K562 (cell line): ENCODE measurements around the gene PNPLA1. TPM values are rescaled to one million over a fixed set of nuclear protein-coding genes. Genes with fewer than 3 reads are reported as not detected.

Experiments used
- ARID2 ChIP-seq: fragments of 450-650 bp; IDR thresholded peaks from 2 replicates; pipeline ENCODE4 v1.6.1; 2017; ENCODE audit warnings: antibody characterized with exemption, mild to moderate bottlenecking
- ARNT ChIP-seq, 2 experiments: fragments of 450-650 bp; IDR thresholded peaks; 2 replicates each; pipeline ENCODE4 v1.6.1; 2016; ENCODE audit warnings: mild to moderate bottlenecking in 1 of 2
- ASH1L ChIP-seq: fragments of 450-650 bp; IDR thresholded peaks from 2 replicates; pipeline ENCODE4 v1.6.1; 2018; ENCODE audit warnings: borderline replicate concordance, mild to moderate bottlenecking, low read depth; ENCODE audit not compliant: partially characterized antibody
- ATF7 ChIP-seq: fragments of 450-650 bp; IDR thresholded peaks from 2 replicates; pipeline ENCODE4 v1.7.1; 2014; ENCODE audit warnings: mild to moderate bottlenecking, moderate library complexity
- CREM ChIP-seq: IDR thresholded peaks from 2 replicates; pipeline ENCODE4 v1.6.1; 2014; ENCODE audit warnings: antibody characterized with exemption, low read depth
- DNMT1 ChIP-seq: fragments of 450-650 bp; IDR thresholded peaks from 2 replicates; pipeline ENCODE4 v1.6.1; 2016; ENCODE audit warnings: antibody characterized with exemption, mild to moderate bottlenecking
- ESRRA ChIP-seq: fragments of 450-650 bp; IDR thresholded peaks from 2 replicates; pipeline ENCODE4 v1.6.1; 2014; ENCODE audit warnings: low read depth, mild to moderate bottlenecking, moderate library complexity, borderline replicate concordance
- FOXP1 ChIP-seq: sonication (generic); formaldehyde crosslinking; IDR thresholded peaks from 2 replicates; pipeline ENCODE4 v1.8.0; 2022; ENCODE audit warnings: mild to moderate bottlenecking, missing genetic modification reagents
- GABPB1 ChIP-seq: sonication (generic); formaldehyde crosslinking; IDR thresholded peaks from 2 replicates; pipeline ENCODE4 v1.8.0; 2022; ENCODE audit warnings: mild to moderate bottlenecking, missing genetic modification reagents
- HCFC1 ChIP-seq: IDR thresholded peaks from 2 replicates; pipeline ENCODE4 v1.6.1; 2012; ENCODE audit warnings: low read depth, low read length, improper control_type of control experiment
- KAT7 ChIP-seq: sonication (generic); formaldehyde crosslinking; IDR thresholded peaks from 2 replicates; pipeline ENCODE4 v1.8.0; 2022; ENCODE audit warnings: missing genetic modification reagents, mild to moderate bottlenecking, borderline replicate concordance
- MAZ ChIP-seq, 2 experiments: fragments of 450-650 bp in 1 of 2; sonication (generic) in 1 of 2; formaldehyde crosslinking; IDR thresholded peaks in 1 of 2; conservative IDR thresholded peaks in 1 of 2; 2 replicates each; pipeline versions ENCODE4 v1.4.0 to v1.5.0; 2020; ENCODE audit warnings: mild to moderate bottlenecking in 1 of 2, missing genetic modification reagents in 1 of 2
- MCM7 ChIP-seq, 2 experiments: fragments of 450-650 bp; IDR thresholded peaks; 2 replicates each; pipeline ENCODE4 v1.6.1; 2016 to 2018
- MYC ChIP-seq, 2 experiments: fragments of 250-450 bp in 1 of 2; sonication (Bioruptor Pico) in 1 of 2; IDR thresholded peaks; 2 replicates each; pipeline versions ENCODE4 v1.5.1 to v1.6.1; 2012 to 2021; ENCODE audit warnings: low read depth in 2 of 2, borderline replicate concordance in 1 of 2, improper control_type of control experiment in 1 of 2, low read length in 1 of 2, mild to moderate bottlenecking in 1 of 2, moderate library complexity in 1 of 2
- NCOR1 ChIP-seq: fragments of 450-650 bp; IDR thresholded peaks from 2 replicates; pipeline ENCODE4 v1.6.1; 2016; ENCODE audit warnings: mild to moderate bottlenecking, moderate library complexity
- PHF20 ChIP-seq: fragments of 450-650 bp; IDR thresholded peaks from 2 replicates; pipeline ENCODE4 v1.6.1; 2018; ENCODE audit not compliant: partially characterized antibody
- POLR3A ChIP-seq: IDR thresholded peaks from 2 replicates; pipeline ENCODE4 v1.6.1; 2011; ENCODE audit warnings: borderline replicate concordance, mild to moderate bottlenecking, moderate library complexity; ENCODE audit not compliant: insufficient read length, insufficient read depth; ENCODE audit errors: extremely low read depth
- RBM17 ChIP-seq: fragments of 200-400 bp; formaldehyde crosslinking; IDR thresholded peaks from 2 replicates; pipeline ENCODE4 v1.6.1; 2017; ENCODE audit warnings: low read depth, mild to moderate bottlenecking, low read length, borderline replicate concordance
- SMARCE1 ChIP-seq: fragments of 450-650 bp; IDR thresholded peaks from 2 replicates; pipeline ENCODE4 v1.7.1; 2016; ENCODE audit warnings: mild to moderate bottlenecking
- SRF ChIP-seq, 2 experiments: fragments of 250-450, 450-650 bp in 1 of 2; sonication (Bioruptor Pico) in 1 of 2; sonication (generic) in 1 of 2; formaldehyde crosslinking; IDR thresholded peaks; 2 replicates each; pipeline versions ENCODE4 v1.5.0 to v1.5.1; 2020 to 2022; ENCODE audit warnings: mild to moderate bottlenecking in 1 of 2, missing genetic modification reagents in 1 of 2
- STAT5B ChIP-seq: fragments of 250-450 bp; sonication (Bioruptor Pico); IDR thresholded peaks from 2 replicates; pipeline ENCODE4 v1.8.0; 2021; ENCODE audit warnings: mild to moderate bottlenecking, inconsistent platforms
- THRAP3 ChIP-seq: fragments of 450-650 bp; IDR thresholded peaks from 2 replicates; pipeline ENCODE4 v1.6.1; 2016; ENCODE audit warnings: mild to moderate bottlenecking, inconsistent platforms, borderline replicate concordance
- ZNF175 ChIP-seq: fragments of 200-800 bp; sonication (Bioruptor generic); IDR thresholded peaks from 2 replicates; pipeline ENCODE4 v1.6.1; 2016; ENCODE audit warnings: low read depth, mild to moderate bottlenecking, missing genetic modification characterization, missing compliant biosample characterization
- ZNF551 ChIP-seq: fragments of 250-450 bp; sonication (Bioruptor Pico); IDR thresholded peaks from 2 replicates; pipeline ENCODE4 v1.5.0; 2021; ENCODE audit warnings: mild to moderate bottlenecking, moderate library complexity
- ZNF77 ChIP-seq: fragments of 250-450 bp; sonication (Bioruptor Pico); IDR thresholded peaks from 2 replicates; pipeline ENCODE4 v1.5.0; 2020
- polyA plus RNA-seq, 8 experiments: library from polyadenylated mRNA; depleted of rRNA in 4 of 8; stranded (reverse) in 5 of 8; unstranded in 3 of 8; fragments of >200 nt; fragmentation: Nextera tagmentation in 2 of 8; fragmentation: Illumina TruSeq in 1 of 8; extraction: Ambion mirVana in 2 of 8; extraction: Trizol in 1 of 8; gene quantifications; 2 replicates each; pipeline versions ENCODE4 v1.2.1 to v1.2.3, GENCODE V29; 2011 to 2014; ENCODE audit warnings: inconsistent platforms in 1 of 8, missing spikeins in 1 of 8
- total RNA-seq, 7 experiments: library from RNA; depleted of rRNA in 6 of 7; stranded (reverse); fragments of >200 nt in 6 of 7; fragmentation: Illumina TruSeq in 2 of 7; extraction: Trizol in 2 of 7; gene quantifications; 2 replicates each; pipeline versions ENCODE4 v1.2.1 to v1.2.3, GENCODE V29; 2011 to 2021; ENCODE audit warnings: low replicate concordance in 1 of 7
- TF ChIP-seq, protein P1 (sequence below): fragments of 450-650 bp; formaldehyde crosslinking; IDR thresholded peaks from 2 replicates; pipeline ENCODE4 v1.4.0; 2020; ENCODE audit warnings: mild to moderate bottlenecking, moderate library complexity
- TF ChIP-seq, protein P2 (sequence below): sonication (generic); formaldehyde crosslinking; IDR thresholded peaks from 2 replicates; pipeline ENCODE4 v1.9.0; 2022; ENCODE audit warnings: mild to moderate bottlenecking, missing genetic modification reagents
- TF ChIP-seq, protein P3 (sequence below): sonication (generic); IDR thresholded peaks from 2 replicates; pipeline ENCODE4 v1.6.1; 2016

Gene PNPLA1
- total and polyA plus RNA-seq, 9 of the 15 experiments (the other 6 are each of a cell fraction or from before 2014, with no cell fraction given) = 0.04 to 0.27 (median 0.13) TPM; not detected in 2

DNA sequence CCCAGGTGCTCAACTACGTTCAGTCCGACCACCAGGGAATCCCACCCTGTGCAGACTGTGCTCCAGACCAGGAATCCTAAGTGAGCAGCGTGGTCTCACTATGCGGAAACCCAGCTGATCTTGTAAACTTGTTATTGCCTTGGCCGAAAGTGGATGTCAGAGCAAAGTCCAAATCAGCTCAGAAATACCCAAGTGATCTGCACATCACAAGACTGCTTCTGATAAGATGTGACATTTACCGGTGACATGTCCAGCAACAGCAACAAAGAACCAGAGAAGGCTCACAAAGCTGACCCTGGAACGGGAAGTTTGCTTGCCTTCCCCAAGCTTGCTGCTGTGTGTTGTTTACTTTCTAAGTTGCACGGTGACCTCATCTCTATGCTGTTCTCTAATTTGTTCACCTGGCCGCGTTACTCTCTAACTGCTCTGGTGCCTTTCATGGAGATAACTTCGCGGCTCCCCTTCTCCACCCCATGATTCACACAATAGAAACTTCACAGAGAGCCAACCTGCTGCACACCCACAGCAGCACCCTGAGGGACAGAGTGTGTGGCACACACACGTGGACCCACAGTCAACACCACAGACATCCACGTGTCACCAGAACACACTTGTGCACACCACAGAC is 65.1 kb downstream of the PNPLA1 start (continued):
- TF ChIP-seq ATF7 = peak; percentile 94
- TF ChIP-seq GABPB1 = 0 out of 2 replicates have a peak, but pooled peaks have one; percentile 18
- TF ChIP-seq SRF (CRISPR knock-in tag; IDR thresholded peaks at IDR 0.05) = no peak
- TF ChIP-seq, protein P1, sequence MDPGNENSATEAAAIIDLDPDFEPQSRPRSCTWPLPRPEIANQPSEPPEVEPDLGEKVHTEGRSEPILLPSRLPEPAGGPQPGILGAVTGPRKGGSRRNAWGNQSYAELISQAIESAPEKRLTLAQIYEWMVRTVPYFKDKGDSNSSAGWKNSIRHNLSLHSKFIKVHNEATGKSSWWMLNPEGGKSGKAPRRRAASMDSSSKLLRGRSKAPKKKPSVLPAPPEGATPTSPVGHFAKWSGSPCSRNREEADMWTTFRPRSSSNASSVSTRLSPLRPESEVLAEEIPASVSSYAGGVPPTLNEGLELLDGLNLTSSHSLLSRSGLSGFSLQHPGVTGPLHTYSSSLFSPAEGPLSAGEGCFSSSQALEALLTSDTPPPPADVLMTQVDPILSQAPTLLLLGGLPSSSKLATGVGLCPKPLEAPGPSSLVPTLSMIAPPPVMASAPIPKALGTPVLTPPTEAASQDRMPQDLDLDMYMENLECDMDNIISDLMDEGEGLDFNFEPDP (CRISPR knock-in tag) = no peak
- TF ChIP-seq, protein P2, sequence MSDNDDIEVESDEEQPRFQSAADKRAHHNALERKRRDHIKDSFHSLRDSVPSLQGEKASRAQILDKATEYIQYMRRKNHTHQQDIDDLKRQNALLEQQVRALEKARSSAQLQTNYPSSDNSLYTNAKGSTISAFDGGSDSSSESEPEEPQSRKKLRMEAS (CRISPR knock-in tag) = peak; percentile 67
- TF ChIP-seq PHF20 = no peak
- no peak for TF ChIP-seq MAZ (CRISPR knock-in tag; conservative IDR thresholded peaks at IDR 0.05 in 1 of 2, IDR thresholded peaks at IDR 0.05 in 1 of 2)
- no peak for TF ChIP-seq FOXP1 (CRISPR knock-in tag)
- TF ChIP-seq MYC (IDR thresholded peaks at IDR 0.05; ENCODE audit: low read depth, low read length) = peak; percentile 20; the same call in 1 of the 2 replicates
- TF ChIP-seq MYC (CRISPR knock-in tag; IDR thresholded peaks at IDR 0.05; ENCODE audit: borderline replicate concordance, low read depth) = 0 out of 2 replicates have a peak, but pooled peaks have one; percentile 16
- TF ChIP-seq CREM = no peak
- TF ChIP-seq ARID2 = no peak
- TF ChIP-seq NCOR1 = no peak
- TF ChIP-seq THRAP3 = no peak
- no peak for TF ChIP-seq ARNT (IDR thresholded peaks at IDR 0.05)
- 0 out of 2 replicates have a peak, but pooled peaks have one; percentile 27 for TF ChIP-seq ESRRA
- no peak for TF ChIP-seq RBM17
- no peak for TF ChIP-seq ZNF77 (CRISPR knock-in tag)
- no peak for TF ChIP-seq ASH1L
- no peak for TF ChIP-seq DNMT1
- TF ChIP-seq KAT7 (CRISPR knock-in tag) = no peak
- no peak for TF ChIP-seq POLR3A
- no peak for TF ChIP-seq STAT5B (CRISPR knock-in tag)
- TF ChIP-seq ZNF175 (CRISPR knock-in tag) = no peak
- TF ChIP-seq SMARCE1 = peak; percentile 17; the same call in 1 of the 2 replicates
- no peak for TF ChIP-seq MCM7 (IDR thresholded peaks at IDR 0.05)
- TF ChIP-seq, protein P3, sequence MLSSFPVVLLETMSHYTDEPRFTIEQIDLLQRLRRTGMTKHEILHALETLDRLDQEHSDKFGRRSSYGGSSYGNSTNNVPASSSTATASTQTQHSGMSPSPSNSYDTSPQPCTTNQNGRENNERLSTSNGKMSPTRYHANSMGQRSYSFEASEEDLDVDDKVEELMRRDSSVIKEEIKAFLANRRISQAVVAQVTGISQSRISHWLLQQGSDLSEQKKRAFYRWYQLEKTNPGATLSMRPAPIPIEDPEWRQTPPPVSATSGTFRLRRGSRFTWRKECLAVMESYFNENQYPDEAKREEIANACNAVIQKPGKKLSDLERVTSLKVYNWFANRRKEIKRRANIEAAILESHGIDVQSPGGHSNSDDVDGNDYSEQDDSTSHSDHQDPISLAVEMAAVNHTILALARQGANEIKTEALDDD = no peak
- no peak for TF ChIP-seq HCFC1
- TF ChIP-seq ZNF551 = no peak
